Rectal smooth muscle tissue (tissue), 1 donor: ENCODE measurements around the gene DLST.
A peak's percentile ranks its signal among the peaks of the same experiment; 100 is the strongest.

Source experiments
- H3K27ac ChIP-seq: one replicate; pipeline ENCODE4 v1.7.0; 2013; ENCODE audit warnings: low read depth, low read length, inconsistent platforms
- H3K27me3 ChIP-seq: one replicate; pipeline ENCODE4 v1.7.0; 2013; ENCODE audit warnings: low read length; ENCODE audit not compliant: control insufficient read depth, insufficient read depth
- H3K36me3 ChIP-seq: one replicate; pipeline ENCODE4 v1.7.0; 2013; ENCODE audit warnings: low read length; ENCODE audit not compliant: control insufficient read depth, insufficient read depth
- H3K4me1 ChIP-seq: one replicate; pipeline ENCODE4 v1.7.0; 2013; ENCODE audit warnings: low read length; ENCODE audit not compliant: control insufficient read depth, insufficient read depth
- H3K4me3 ChIP-seq: one replicate; pipeline ENCODE4 v1.7.0; 2013; ENCODE audit warnings: low read length
- H3K9ac ChIP-seq: one replicate; pipeline ENCODE4 v1.7.0; 2013; ENCODE audit warnings: low read length

DLST gene

GRCh38 chr14:74848768-74849167 lies 32.9 kb upstream of the DLST start:
- no peak overlapping the region for H3K4me3 ChIP-seq
- no peaks in the 10 kb centered on the region for H3K36me3 ChIP-seq
- peaks cover 7% of the 10 kb centered on the region for H3K4me1 ChIP-seq
- no peaks in the 10 kb centered on the region for H3K27me3 ChIP-seq
- no peak overlapping the region for H3K9ac ChIP-seq
- no peak overlapping the region for H3K27ac ChIP-seq

DNA sequence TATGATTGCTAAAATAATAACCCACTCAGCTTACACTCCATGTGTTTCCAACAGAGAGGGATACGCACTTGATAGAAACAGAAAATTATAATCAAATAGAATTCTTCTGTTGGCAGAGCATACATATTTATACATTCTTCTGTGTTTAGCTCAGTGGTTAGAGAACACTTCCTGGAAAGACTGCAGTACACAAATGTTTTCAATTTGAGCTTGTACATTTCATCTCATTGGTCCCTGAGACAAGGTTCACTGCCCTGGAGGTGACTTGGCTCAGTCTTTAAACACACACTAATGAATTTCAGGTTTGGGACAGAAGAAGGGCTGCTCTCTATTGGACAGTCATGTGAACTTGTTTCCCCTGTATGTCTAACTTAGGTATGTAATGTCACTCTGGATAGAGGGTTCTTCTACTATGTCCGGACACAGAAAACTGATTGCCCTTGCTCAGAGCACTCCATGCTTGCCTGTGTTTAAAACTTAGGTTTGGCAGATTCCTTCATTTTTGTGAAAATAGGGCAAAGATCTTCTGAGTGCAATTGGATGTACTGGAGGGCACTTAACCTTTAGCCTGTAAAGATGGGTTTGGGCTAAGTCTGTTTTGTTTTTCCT lies 28.7 kb upstream of the DLST start:
- H3K4me1 ChIP-seq, result peaks cover 10% of the 10 kb centered on the region
- H3K27me3 ChIP-seq, result no peaks in the 10 kb centered on the region
- no peak overlapping the region for H3K4me3 ChIP-seq
- H3K36me3 ChIP-seq, result no peaks in the 10 kb centered on the region
- no peak overlapping the region for H3K9ac ChIP-seq
- H3K27ac ChIP-seq, result peak overlapping the region; percentile 6

DNA sequence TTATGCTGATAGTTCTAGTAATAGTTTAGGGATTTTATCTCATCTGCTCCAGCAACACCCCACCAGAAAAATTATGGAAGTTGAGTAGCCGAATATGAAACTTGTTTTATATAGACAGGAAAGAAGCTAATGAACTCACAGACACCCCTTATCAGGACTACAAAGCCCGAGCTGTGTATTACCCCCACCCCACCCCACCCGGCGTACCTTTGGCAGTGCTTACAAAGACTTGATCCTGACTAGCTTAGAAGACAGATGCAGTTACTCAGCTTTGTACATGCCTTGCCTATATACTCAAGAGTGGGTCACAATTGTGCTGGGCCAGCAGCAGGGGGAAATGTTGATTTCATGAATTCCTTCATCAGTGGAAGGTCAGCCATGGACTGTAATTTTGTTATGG lies 28.1 kb upstream of the DLST start:
- H3K27ac ChIP-seq, result no peak overlapping the region
- no peaks in the 10 kb centered on the region for H3K36me3 ChIP-seq
- no peak overlapping the region for H3K9ac ChIP-seq
- peaks cover 10% of the 10 kb centered on the region for H3K4me1 ChIP-seq
- H3K4me3 ChIP-seq, result no peak overlapping the region
- H3K27me3 ChIP-seq, result no peaks in the 10 kb centered on the region

GRCh38 chr14:74855021-74855420 lies 26.7 kb upstream of the DLST start:
- Histone ChIP-seq H3K9ac (no peak overlapping the region), H3K27me3 (no peaks in the 10 kb centered on the region), H3K36me3 (no peaks in the 10 kb centered on the region), H3K4me1 (peaks cover 10% of the 10 kb centered on the region), H3K27ac (no peak overlapping the region), H3K4me3 (no peak overlapping the region)

- no peaks in the 10 kb centered on the region for H3K36me3 ChIP-seq
- H3K9ac ChIP-seq, result no peak overlapping the region
- H3K27me3 ChIP-seq, result no peaks in the 10 kb centered on the region
- no peak overlapping the region for H3K27ac ChIP-seq
- peaks cover 10% of the 10 kb centered on the region for H3K4me1 ChIP-seq
- no peak overlapping the region for H3K4me3 ChIP-seq
Measured at GRCh38 chr14:74855945-74856344, 25.8 kb upstream of the DLST start.

DNA sequence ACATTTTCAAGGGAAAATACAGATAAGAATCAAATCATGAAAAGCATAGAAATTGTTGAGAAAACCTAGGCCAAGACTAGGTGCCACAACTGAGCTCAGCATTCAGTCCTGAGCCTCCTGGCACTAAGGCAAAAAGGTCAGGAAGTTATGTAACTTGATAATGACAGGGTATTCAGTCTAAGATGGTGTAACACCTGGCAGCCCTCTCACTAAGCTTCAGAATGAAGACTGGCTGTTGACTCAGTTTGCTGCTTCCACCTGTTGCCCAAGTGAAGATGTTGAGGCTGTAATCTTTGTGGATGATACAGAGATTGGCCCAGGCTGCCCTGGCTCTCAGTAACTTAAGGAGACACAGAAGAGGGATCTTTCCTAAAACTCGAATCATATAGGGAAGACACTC lies 25.4 kb upstream of the DLST start:
- Histone ChIP-seq H3K27me3 (no peaks in the 10 kb centered on the region), H3K27ac (no peak overlapping the region), H3K4me3 (no peak overlapping the region), H3K9ac (no peak overlapping the region), H3K36me3 (no peaks in the 10 kb centered on the region), H3K4me1 (peaks cover 10% of the 10 kb centered on the region)

GRCh38 chr14:74858022-74858421 lies 23.7 kb upstream of the DLST start:
- Histone ChIP-seq H3K27me3 (no peaks in the 10 kb centered on the region), H3K4me3 (no peak overlapping the region), H3K36me3 (no peaks in the 10 kb centered on the region), H3K27ac (no peak overlapping the region), H3K9ac (no peak overlapping the region), H3K4me1 (peaks cover 8% of the 10 kb centered on the region)

- Histone ChIP-seq H3K9ac (no peak overlapping the region), H3K36me3 (no peaks in the 10 kb centered on the region), H3K27me3 (no peaks in the 10 kb centered on the region), H3K4me1 (no peaks in the 10 kb centered on the region), H3K27ac (no peak overlapping the region), H3K4me3 (no peak overlapping the region)
Measured at GRCh38 chr14:74859757-74860552, 21.8 kb upstream of the DLST start.

DNA sequence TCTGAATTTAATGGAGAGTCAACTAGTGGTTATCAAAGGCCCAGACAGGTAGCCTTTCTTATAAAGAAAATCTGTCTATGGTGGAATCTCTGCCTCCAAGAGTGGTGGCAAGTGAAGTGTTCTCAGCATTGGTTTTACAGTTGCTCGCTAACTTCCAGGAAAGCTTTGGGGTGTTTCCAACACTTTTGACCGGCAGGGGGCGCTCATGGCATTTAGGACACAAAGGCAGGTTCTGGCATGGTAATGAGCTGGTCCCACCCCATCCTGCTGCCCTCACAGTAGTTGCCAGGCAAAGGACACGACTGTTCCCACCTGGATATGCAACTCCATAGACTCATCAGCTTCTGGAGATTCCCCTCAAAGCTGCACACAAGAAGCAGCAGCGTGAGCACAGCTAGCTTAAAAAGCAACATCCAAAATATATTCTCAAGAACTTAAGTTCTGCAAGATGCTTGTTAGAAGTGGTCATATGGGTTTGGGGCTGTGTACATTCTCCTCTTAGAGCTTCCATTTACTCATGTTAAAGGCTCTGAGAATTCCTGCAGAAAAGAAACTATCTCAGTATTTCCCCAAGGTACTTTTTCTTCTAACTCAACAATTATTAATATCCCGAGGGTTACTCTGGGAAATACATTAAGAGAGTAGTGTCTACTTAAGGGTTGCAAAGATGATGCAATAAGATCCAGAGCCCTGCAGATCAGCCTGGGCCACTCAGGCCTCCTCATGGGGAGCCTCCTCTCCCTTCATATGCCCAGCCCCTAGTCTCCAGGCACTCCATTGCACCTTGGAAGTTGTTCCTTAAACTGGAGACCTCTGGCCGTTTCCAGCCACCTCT lies 20.6 kb upstream of the DLST start:
- Histone ChIP-seq H3K9ac (no peak overlapping the region), H3K4me1 (no peaks in the 10 kb centered on the region), H3K27me3 (no peaks in the 10 kb centered on the region), H3K27ac (no peak overlapping the region), H3K36me3 (no peaks in the 10 kb centered on the region), H3K4me3 (no peak overlapping the region)

- H3K4me1 ChIP-seq, result no peaks in the 10 kb centered on the region
- H3K36me3 ChIP-seq, result no peaks in the 10 kb centered on the region
- no peak overlapping the region for H3K27ac ChIP-seq
- H3K4me3 ChIP-seq, result no peak overlapping the region
- no peaks in the 10 kb centered on the region for H3K27me3 ChIP-seq
- no peak overlapping the region for H3K9ac ChIP-seq
Measured at GRCh38 chr14:74861734-74862090, 20.0 kb upstream of the DLST start.

DNA sequence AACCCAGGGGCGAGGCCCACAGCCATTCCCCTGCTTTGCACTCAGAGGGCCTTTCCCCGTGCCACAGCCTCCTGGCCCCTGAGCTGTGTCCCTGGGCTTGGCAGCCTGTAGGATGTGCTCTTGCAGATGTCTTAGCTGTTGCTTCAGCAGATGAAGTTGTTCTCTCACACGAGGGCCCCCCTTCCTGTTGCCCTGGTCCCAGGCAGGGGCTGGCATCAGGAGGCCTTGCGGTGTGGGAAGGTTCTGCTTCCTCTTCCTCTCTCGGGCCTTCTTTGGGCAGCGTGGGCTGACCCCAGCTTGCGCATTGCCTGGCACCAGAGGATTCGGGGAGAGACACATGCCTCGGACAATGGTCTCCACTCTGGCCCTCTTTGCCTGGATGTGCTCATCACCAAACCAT lies 18.4 kb upstream of the DLST start:
- no peaks in the 10 kb centered on the region for H3K36me3 ChIP-seq
- no peaks in the 10 kb centered on the region for H3K27me3 ChIP-seq
- H3K27ac ChIP-seq, result no peak overlapping the region
- H3K4me3 ChIP-seq, result no peak overlapping the region
- no peak overlapping the region for H3K9ac ChIP-seq
- no peaks in the 10 kb centered on the region for H3K4me1 ChIP-seq

DNA sequence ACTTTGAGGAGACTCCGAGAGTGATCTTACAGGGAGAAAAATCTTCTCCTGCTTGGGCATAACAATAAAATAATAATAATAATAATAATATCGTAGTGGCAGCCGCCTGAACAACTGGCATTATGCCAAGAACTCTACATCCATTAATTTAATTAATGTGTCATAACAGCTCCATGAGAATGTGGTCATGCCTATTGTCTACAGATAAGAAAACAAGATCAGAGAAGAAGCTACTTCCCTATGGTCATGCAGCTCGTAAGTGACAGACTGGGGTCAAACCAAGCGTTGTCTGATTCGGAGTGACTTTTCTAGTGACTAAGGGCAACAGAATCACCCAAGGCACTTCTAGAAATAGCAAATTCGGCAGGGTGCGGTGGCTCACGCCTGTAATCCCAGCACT lies 17.5 kb upstream of the DLST start:
- no peak overlapping the region for H3K9ac ChIP-seq
- no peaks in the 10 kb centered on the region for H3K36me3 ChIP-seq
- H3K27ac ChIP-seq, result no peak overlapping the region
- H3K4me3 ChIP-seq, result no peak overlapping the region
- H3K27me3 ChIP-seq, result no peaks in the 10 kb centered on the region
- no peaks in the 10 kb centered on the region for H3K4me1 ChIP-seq
